GM19455 (cell line): ENCODE measurements around the gene MKLN1.
"Not testable (repeated sequence)": the region's sequence is repeated elsewhere in the genome, so short reads cannot be mapped to it uniquely, and the experiment has no call there.

Source experiments
- ATAC-seq: cut with Tn5 transposase; IDR thresholded peaks from one replicate; pipeline ENCODE4 v1.9.1; 2021; ENCODE audit not compliant: unreplicated experiment

MKLN1 gene

DNA sequence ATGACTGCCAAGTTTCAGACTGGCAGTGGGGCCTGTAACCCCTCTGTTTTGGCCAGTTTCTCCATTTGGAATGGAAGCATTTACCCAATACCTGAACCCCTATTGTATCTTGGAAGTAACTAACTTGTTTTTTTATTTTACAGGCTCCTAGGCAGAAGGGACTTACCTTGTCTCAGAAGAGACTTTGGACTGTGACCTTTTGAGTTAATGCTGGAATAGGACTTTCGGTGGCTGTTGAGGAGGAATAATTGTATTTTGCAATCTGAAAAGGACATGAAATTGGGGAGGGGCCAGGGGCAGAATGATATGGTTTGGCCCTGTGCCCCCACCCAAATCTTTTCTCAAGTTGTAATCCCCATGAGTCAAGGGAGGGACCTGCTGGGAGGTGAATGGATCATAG is 20.0 kb upstream of the MKLN1 start:
- no peak for ATAC-seq

DNA sequence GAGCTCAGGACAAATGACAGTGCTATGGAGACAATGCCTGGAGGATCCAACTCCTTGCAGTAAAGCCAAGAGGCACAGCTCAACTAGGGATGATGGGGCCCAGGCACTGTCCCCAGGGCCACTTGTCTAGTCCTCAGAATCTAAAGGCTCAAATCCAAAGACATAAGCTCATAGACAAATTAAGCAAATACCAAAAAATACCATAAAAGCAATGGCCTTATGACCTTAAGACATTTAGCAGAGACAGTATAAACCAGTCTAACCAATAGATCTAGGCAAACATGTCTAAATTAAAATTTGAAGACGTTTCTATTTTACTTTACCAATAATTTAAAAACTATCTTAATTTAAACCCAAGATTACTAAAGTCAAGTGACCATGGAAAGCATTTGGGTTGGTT is 14.8 kb upstream of the MKLN1 start:
- ATAC-seq, result no peak

DNA sequence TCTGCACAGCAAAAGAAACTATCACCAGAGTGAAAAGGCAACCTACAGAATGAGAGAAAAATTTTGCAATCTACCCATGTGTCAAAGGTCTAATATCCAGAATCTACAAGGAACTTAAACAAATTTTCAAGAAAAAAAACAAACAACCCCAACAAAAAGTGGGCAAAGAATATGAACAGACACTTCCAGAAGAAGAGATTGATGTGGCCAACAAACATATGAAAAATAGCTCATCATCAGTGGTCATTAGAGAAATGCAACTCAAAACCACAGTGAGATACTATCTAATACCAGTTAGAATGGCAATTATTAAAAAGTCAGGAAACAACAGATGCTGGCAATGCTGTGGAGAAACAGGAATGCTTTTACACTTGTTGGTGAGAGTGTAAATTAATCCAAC is 7.1 kb upstream of the MKLN1 start:
- ATAC-seq, result no peak

DNA sequence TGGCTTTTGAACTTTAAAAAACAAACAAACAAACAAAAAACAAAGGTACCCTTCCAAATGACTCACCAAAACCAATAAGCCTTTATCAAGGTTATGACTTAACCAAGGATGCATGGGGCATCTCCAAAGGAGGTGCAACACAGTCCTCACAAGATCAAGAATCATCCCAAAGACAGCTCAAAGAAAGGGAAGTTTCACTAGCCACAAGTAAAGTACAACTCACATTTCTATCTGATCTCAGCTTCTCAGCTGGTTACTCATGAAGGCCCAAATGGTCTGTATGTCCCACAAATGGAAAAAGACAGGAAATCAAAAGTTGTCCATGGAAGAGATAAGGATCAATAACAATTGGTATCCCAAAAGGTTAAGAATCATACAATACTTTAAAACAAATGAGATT is 6.0 kb upstream of the MKLN1 start:
- no peak for ATAC-seq

DNA sequence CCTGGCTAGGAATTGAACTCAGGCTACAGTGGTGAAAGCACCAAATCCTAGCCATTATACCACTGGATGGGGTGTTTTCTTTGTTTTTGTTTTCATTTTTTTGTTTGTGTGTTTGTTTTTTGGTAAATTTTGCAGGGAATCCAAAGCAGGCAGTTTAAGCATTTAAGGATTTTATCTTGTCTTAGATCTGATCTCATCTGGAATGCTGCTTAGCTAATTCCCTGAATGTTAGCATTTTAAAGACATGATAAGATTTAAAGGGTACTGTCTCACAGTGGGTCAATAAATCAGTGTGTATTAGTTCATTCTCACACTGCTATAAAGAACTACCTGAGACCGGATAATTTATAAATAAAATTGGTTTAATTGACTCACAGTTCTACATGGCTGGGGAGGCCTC is 5.6 kb upstream of the MKLN1 start:
- ATAC-seq, result no peak

DNA sequence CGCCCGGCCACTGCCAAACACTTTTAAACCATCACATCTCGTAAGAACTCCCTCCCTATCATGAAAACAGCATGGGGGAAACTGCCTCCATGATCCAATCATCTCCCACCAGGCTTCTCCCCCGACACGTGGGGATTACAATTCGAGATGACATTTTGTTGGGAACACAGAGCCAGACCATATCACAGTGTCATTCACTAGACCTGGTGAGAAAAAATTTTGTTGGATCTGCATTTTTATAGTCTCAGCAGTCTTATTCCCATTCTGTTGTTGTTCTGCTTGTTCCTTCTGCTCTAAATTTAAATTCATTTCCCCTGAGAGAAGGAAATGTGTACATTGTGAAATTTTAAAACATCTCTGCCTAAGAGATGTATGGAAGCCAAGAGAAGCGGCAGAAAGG is 4.8 kb upstream of the MKLN1 start:
- ATAC-seq, result no peak

DNA sequence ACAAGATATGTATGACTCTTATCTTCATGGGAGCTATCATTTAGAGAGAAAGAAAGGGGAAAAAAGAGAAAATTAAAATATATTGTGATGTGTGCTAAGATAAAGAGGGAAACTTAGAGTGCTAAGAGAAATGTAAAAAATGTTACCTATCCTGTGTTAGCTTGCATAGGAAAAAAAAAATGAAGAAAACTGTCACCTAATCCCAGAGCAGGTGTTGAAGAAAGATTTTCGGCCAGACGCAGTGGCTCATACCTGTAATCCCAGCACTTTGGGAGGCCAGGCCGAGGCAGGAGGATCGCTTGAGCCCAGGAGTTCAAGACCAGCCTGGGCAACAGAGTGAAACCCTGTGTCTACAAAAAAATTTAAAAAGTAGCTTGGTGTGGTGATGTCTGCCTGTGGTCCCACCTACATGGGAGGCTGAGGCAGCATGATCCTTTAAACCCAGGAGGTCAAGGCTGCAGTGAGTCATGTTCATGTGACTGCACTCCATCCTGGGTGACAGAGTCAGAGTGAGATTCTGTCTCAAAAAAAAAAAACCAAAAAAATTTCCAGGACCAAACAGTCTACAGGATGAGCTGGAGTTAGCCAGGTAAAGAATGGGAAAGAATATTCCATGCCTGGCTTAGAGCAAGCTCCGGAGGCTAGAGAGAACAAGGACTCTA is 2.4 kb upstream of the MKLN1 start:
- ATAC-seq, result no peak

DNA sequence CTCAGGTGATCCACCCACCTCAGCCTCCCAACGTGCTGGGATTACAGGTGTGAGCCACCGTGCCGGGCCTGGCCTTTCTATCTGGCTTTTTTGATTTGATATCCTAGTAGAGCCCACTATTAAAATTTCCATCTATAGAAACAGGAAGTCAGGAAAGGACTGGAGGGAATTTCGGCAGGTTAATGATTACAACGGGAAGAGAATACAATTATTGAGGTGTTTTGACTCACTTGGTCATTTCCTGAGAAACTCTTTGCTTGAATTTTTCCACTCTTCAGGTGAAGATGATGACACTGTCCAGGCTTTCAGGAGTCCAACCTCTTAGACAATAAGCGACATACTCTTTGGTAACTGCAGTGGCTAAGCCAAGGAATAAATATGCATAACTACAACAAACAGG is 1.1 kb upstream of the MKLN1 start:
- no peak for ATAC-seq

DNA sequence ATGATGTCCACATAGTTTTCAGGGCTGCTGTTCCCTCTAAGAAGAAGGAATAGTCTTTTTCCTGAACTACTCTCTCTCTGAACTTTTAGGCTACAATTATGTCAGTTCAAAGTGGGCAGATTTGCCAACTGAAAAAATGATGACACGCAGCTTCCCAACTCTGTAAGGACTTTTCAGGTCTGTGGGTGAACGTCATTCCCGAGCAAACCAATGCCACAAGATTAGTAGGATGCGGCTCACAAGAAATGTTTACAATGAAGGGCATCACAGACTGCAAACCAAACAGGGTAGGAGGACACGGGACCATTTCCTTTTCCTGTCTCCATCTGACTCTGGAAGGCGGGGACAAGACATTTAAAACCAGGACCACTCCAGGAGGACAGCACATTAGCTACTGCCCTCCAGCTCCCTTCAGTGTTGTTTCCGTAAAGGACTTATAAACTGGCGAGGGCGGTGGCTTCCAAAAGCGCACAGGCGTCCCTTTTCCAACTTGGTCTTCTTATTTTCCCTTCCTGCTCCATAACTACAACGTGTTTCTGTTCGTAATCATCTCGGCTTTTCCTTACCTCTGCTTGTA is 539 bp upstream of the MKLN1 start:
- ATAC-seq, result peak; percentile 18

DNA sequence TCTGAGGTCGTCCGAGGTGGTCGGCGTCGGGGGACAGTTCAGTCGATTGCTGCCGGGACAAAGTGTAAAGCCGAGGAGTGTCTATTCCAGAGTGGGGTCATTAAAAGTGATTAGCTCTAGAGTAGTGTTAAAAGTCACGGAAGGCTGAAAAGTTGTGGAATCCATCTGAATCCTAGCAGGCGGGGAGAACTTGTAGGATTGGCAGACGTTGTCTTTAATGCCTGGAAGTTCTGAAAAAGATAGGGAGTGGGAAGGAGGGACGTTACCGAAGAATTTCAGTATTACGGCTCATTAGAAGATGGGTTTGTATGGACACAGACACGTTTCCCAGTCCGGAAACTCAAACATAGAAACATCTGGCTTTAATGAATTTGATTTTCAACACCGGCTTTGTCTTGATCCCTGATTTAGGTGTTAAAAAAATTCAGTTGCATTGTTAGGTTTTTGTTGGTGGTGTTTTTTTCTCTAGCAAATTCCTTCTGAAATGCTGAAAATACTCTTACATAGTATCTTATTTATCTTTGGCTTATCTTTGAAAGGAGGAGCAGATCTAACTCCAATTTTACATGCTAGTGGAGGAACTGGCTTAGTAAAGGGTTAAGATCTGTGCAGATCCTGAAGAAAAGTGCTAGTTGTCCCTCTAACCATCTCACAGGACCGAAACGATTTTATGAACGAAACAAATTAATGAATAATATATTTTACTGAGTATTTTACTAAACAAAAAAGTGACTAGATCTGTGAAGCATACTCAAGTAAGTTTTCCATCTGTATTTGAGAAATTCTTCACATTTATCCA is 900 bp downstream of the MKLN1 start:
- ATAC-seq, result no peak

DNA sequence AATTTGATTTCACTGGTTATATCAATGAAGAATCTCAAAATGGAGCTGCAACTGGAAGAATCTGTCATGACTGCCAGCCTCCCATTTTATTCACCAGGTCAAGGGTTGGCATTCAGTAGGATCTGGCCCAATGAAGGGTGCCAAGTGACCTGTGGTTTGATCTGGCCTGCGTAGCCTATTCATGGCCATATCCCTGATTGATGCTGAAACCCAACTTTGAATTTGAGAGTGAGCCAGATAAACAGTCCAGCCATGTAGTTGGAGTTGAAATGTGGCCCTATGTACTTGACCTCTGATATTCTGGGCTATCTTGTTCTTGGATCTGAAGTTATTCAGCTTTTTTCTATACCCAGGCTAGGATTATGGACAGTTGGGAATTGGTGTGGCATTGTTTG is 1.5 kb downstream of the MKLN1 start:
- no peak for ATAC-seq

DNA sequence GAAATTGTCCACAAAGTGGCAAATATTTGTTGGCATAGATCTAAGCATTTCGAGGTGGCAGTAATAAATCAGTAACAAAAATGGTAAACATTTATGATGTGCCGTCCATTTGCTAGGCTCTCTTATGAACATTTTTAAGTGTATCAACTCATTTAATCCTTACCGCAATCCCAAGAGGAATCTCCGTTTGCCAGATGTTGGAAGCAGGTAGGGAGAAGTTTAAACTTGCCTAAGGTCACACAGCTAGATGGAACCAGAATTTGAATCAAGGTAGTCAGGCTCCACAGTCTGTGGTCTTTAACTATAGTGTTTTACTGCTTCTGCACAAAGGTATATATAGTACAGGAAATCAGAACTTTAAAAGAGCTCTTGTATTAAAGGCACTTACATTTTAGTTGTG is 2.6 kb downstream of the MKLN1 start:
- no peak for ATAC-seq

DNA sequence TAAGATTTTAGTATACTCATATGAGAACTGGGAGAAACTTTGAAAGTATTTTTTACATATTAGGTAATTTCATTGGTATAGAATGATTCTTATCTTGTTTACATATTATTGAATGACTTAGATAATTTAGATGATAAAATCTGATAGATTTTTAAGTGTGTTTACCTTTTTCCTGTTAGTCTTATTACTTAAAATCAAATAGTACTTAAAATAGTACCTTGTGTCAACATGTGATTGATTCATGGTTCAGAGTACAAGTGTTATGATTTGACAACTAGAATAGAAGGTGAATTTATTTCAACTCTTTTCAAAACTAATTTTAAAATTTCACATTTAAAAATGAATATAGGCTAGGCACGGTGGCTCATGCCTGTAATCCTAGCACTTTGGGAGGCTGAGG is 4.1 kb downstream of the MKLN1 start:
- ATAC-seq, result no peak

DNA sequence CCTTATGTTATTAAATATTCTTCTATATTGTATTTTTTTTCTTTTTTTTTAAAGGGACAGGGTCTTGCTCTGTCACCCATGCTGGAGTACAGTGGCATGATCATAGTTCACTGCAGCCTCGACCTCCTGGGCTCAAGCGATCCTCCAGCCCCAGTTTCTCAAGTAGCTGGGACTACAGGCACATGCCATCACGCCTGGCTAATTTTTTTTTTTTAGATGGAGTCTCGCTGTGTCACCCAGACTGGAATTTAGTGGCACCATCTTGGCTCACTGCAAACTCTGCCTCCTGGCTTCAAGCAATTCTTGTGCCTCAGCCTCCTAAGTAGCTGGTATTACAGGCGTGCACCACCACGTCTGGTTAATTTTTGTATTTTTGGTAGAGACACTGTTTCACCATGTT is 5.1 kb downstream of the MKLN1 start:
- not testable (repeated sequence) for ATAC-seq

DNA sequence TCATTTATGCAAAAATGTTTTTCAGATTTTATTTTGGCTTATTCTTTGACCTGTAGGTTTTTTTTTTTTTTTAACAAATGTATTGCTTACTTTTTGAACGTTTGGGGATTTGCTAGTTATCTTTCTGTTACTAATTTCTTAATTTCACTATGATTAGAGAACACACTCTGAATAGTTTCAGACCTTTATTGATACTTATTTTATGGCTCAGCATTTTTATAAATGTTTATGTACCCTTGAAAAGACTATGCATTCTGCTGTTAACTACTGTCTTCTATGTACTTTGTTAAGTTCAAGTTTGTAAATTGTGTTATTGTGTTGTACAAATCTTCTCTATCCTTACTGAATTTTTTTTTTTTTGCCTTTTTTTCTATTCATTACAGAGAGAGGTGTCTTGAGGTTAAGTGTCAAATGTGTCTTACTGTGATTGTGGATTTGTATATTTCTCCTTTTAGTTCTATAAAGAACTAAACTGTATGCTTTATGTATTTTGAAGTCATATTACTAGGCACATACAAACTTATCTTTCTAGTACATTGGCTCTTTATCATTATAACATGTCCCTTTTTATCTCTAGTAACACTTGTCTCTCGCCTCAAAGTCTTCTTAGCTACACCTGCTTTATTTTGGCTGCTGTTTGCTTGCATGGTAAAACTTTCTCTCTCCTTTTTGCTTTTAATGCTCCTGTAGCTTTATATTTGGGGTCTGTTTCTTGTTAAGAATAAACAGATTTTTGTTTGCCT is 8.1 kb downstream of the MKLN1 start:
- no peak for ATAC-seq

DNA sequence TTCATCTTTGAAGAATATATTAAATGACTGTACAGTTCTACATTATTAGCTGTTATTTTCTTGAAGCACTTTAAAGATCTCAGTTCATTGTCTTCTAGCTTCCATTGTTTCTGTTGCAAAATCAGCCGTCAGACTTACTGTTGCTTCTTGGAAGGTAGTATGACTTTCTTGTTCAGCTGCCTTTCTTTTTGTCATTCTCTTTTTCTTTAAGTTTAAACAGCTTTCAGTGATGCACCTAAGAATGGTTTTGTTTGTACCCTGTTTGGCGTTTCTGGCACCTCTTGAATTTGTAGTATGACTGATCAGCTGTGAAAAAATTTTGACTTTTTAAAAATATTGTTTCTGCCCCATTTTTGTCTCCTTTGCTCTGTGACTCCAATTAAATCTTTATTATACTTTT is 9.3 kb downstream of the MKLN1 start:
- no peak for ATAC-seq

DNA sequence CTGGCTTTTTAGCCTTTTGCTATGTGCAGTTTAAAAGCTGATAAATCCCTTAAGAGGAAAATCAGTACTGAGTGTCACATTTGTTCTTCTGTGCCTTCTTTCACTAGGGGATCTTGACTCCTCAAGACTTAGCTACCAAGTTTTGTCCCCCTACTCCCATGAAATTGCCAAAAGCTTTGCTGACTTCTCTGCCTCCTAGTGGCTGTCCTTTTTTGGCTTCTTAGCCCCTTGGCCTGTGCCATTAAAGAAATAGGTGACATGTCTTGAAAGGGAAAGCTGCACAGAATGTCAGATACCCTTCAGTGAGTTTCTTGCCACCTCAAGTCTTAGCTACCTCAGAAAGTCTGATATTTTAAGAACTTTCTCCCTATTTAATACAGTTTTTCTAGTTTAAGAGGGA is 10.5 kb downstream of the MKLN1 start:
- ATAC-seq, result no peak

DNA sequence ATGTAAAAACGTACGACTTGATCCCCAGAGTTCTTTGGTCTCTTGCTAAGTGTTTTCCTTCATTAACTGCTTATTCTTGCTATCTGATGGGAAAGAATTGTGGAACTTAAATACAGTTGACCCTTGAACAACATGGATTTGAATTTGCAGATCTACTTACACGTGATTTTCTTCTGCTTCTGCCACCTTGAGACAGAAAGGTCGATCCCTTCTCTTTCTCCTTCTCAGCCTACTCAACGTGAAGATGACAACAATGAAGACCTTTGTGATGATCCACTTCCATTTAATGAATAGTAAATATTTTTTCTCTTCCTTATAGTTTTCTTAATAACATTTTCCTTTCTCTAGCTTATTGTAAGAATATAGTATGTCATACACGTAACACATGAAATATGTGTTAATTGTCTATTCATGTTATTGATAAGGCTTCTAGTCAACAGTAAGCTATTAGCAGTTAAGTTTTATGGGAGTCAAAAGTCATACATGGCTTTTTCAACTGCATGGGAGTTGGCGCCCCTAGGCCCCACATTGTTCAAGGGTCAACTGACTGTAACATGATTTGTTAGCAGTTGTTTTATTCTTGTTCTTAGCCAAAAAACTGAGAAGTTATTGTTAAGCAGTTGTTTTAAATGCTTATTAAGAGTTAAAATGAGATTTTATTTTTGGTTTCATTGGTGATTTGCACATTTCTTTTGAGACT is 11.2 kb downstream of the MKLN1 start:
- ATAC-seq, result no peak

DNA sequence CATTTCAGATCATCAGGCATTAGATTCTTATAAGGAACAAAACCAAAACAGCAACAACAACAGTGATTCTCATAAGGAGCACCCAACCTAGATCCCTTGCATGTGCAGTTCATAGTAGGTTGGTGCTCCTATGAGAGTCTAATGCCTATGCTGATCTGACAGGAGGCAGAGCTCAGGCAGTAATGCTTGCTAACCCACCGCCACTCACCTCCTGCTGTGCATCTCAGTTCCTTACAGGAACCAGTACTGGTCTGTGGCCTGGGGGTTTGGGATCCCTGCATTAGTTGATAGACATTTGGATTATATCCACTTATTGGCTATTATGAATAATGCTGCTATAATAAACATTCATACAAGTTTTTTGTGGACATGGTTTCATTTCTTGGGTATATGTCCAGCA is 14.0 kb downstream of the MKLN1 start:
- ATAC-seq, result no peak

DNA sequence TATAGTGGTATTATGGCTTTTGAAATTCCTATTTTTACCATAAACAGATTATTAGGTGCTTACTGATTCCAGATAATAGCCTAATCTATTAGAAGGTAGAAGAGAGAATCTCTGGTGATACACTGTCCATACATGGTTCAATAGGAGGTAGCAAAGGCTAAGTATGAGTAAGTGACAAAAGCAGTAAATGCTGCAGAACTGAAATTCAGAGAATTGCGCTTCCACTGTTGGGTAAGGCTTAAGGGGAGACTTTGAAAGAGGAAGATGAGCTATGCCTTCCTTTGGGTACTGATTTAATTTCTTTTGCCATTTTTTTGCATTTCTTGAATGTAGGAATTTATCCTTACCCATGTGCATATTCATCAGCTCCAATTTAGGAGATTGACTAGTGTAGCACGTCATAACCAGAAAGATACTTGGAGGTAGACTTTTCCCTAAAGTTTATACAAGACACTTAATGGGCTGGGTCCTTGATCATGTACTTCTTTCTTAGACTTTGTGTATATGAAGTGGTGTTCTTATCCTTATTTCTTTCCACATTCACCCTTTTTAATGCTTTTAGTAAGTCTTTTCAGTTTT is 15.3 kb downstream of the MKLN1 start:
- no peak for ATAC-seq
